Loucy (cell line): Measurements from ENCODE around the gene MINK1.
A peak's percentile ranks its signal among the peaks of the same experiment; 100 is the strongest.

Experiments used
- H2AFZ ChIP-seq: fragments of 200-600 bp; sonication (generic); 2 replicates; pipeline ENCODE4 v1.6.0; 2016; ENCODE audit warnings: antibody characterized with exemption, mild to moderate bottlenecking, low read length, moderate library complexity
- H3F3A ChIP-seq: fragments of 200-600 bp; 2 replicates; pipeline ENCODE4 v1.6.0; 2016; ENCODE audit warnings: antibody characterized with exemption, low read depth, mild to moderate bottlenecking
- H3K27me3 ChIP-seq: fragments of 200-600 bp; sonication (generic); 2 replicates; pipeline ENCODE4 v1.6.1; 2014; ENCODE audit warnings: low read length, mild to moderate bottlenecking; ENCODE audit not compliant: insufficient read depth, poor library complexity, severe bottlenecking
- H3K36me3 ChIP-seq: fragments of 200-600 bp; sonication (generic); 2 replicates; pipeline ENCODE4 v1.6.1; 2016; ENCODE audit warnings: low read length; ENCODE audit not compliant: insufficient read depth
- H3K4me1 ChIP-seq: fragments of 200-600 bp; sonication (generic); 2 replicates; pipeline ENCODE4 v1.5.1; 2014; ENCODE audit warnings: low read length, mild to moderate bottlenecking; ENCODE audit not compliant: insufficient read depth, poor library complexity, severe bottlenecking
- H3K4me2 ChIP-seq: fragments of 200-600 bp; sonication (generic); 2 replicates; pipeline ENCODE4 v1.6.0; 2014; ENCODE audit warnings: antibody characterized with exemption, low read length, low read depth, mild to moderate bottlenecking; ENCODE audit not compliant: poor library complexity, severe bottlenecking
- H3K4me3 ChIP-seq: fragments of 200-600 bp; sonication (generic); 2 replicates; pipeline ENCODE4 v1.5.1; 2014; ENCODE audit warnings: low read length, mild to moderate bottlenecking, mixed read lengths; ENCODE audit not compliant: poor library complexity, severe bottlenecking
- H3K79me2 ChIP-seq: fragments of 200-600 bp; sonication (generic); 2 replicates; pipeline ENCODE4 v1.6.1; 2014; ENCODE audit warnings: low read length; ENCODE audit not compliant: insufficient read depth
- H3K9ac ChIP-seq: fragments of 200-600 bp; sonication (generic); 2 replicates; pipeline ENCODE4 v1.6.0; 2014; ENCODE audit warnings: mild to moderate bottlenecking, low read depth, low read length, moderate library complexity; ENCODE audit not compliant: poor library complexity, severe bottlenecking
- H3K9me2 ChIP-seq: fragments of 200-600 bp; sonication (generic); replicated peaks from 2 replicates; pipeline ENCODE4 v1.6.1; 2016; ENCODE audit warnings: low read depth, low read length, mixed read lengths
- H3K9me3 ChIP-seq: fragments of 200-600 bp; sonication (generic); 2 replicates; pipeline ENCODE4 v1.6.1; 2014; ENCODE audit warnings: mild to moderate bottlenecking, antibody characterized with exemption, low read length, low read depth; ENCODE audit not compliant: insufficient read depth
- H4K20me1 ChIP-seq: fragments of 200-600 bp; sonication (generic); 2 replicates; pipeline ENCODE4 v1.6.0; 2014; ENCODE audit warnings: antibody characterized with exemption, low read length, mild to moderate bottlenecking; ENCODE audit not compliant: insufficient read depth, poor library complexity, severe bottlenecking
- EZH2phosphoT487 ChIP-seq: fragments of 200-600 bp; IDR thresholded peaks from 2 replicates; pipeline ENCODE4 v1.6.1; 2018; ENCODE audit warnings: antibody characterized with exemption, mild to moderate bottlenecking, moderate library complexity, borderline replicate concordance
- TF ChIP-seq, protein P1 (sequence below): fragments of 200-600 bp; sonication (generic); conservative IDR thresholded peaks from 2 replicates; pipeline ENCODE4 v1.5.1; 2014; ENCODE audit warnings: mild to moderate bottlenecking, antibody characterized with exemption, low read length

The MINK1 gene

DNA sequence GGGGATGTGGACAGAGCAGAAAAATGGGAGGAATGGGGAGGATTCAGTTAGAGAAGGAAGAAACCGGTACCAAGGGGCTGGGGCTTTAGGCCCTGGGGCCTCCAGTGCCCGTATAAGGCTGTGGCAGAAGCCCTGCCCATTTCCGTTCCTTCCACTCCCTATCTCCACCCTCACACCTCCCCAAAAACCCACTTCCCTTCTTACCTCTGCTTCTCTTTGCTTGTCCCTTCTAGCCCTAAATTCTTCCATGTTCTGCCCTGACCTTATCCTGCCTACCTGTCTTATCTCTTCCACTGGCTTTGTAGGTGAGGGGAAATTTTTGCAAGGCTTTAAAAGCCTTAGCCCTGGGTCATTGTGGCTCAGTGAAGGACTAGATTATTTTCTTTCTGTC, 111.0 kb downstream of the MINK1 start:
- Histone ChIP-seq H2AFZ (no peak overlapping the region), H3K9me2 (no peaks in the 10 kb centered on the region), H3K4me1 (peaks cover 52% of the 10 kb centered on the region), H4K20me1 (peaks cover 76% of the 10 kb centered on the region), H3K9me3 (no peaks in the 10 kb centered on the region), H3K9ac (peak overlapping the region; percentile 99), H3F3A (peaks cover 45% of the 10 kb centered on the region), H3K36me3 (peaks cover 47% of the 10 kb centered on the region), H3K4me3 (peak overlapping the region; percentile 90), H3K4me2 (peak overlapping the region; percentile 96), H3K79me2 (peaks cover 84% of the 10 kb centered on the region), H3K27me3 (peaks cover 14% of the 10 kb centered on the region)
- TF ChIP-seq, protein P1, sequence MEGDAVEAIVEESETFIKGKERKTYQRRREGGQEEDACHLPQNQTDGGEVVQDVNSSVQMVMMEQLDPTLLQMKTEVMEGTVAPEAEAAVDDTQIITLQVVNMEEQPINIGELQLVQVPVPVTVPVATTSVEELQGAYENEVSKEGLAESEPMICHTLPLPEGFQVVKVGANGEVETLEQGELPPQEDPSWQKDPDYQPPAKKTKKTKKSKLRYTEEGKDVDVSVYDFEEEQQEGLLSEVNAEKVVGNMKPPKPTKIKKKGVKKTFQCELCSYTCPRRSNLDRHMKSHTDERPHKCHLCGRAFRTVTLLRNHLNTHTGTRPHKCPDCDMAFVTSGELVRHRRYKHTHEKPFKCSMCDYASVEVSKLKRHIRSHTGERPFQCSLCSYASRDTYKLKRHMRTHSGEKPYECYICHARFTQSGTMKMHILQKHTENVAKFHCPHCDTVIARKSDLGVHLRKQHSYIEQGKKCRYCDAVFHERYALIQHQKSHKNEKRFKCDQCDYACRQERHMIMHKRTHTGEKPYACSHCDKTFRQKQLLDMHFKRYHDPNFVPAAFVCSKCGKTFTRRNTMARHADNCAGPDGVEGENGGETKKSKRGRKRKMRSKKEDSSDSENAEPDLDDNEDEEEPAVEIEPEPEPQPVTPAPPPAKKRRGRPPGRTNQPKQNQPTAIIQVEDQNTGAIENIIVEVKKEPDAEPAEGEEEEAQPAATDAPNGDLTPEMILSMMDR, result no peak
- TF ChIP-seq EZH2phosphoT487, result no peak

DNA sequence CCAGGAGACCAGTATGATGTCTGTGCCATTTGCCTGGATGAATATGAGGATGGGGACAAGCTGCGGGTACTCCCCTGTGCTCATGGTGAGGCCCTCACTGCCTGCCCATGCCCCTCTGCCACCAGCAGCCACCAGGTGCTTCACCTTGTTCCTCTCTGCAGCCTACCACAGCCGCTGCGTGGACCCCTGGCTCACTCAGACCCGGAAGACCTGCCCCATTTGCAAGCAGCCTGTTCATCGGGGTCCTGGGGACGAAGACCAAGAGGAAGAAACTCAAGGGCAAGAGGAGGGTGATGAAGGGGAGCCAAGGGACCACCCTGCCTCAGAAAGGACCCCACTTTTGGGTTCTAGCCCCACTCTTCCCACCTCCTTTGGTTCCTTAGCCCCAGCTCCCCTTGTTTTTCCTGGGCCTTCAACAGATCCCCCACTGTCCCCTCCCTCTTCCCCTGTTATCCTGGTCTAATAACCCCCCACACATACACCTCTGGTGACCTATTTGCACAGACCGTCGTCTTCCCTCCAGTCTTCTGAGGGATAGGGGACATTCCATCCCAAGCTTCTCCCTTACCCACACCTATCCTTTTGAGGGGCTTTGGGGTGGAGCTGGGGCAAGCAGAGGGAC, 111.5 kb downstream of the MINK1 start:
- Histone ChIP-seq H3K4me2 (peak overlapping the region; percentile 96), H3K79me2 (peaks cover 80% of the 10 kb centered on the region), H3K9me2 (no peaks in the 10 kb centered on the region), H3K27me3 (peaks cover 14% of the 10 kb centered on the region), H4K20me1 (peaks cover 76% of the 10 kb centered on the region), H3K4me3 (peak overlapping the region; percentile 90), H3K36me3 (peaks cover 47% of the 10 kb centered on the region), H3K4me1 (peaks cover 52% of the 10 kb centered on the region), H3K9ac (peak overlapping the region; percentile 99), H3K9me3 (no peaks in the 10 kb centered on the region), H2AFZ (no peak overlapping the region), H3F3A (peaks cover 49% of the 10 kb centered on the region)
- TF ChIP-seq EZH2phosphoT487, result no peak

- Histone ChIP-seq H3K27me3 (peaks cover 14% of the 10 kb centered on the region), H3K4me2 (peak overlapping the region; percentile 96), H3K9me3 (no peaks in the 10 kb centered on the region), H2AFZ (no peak overlapping the region), H3K36me3 (peaks cover 47% of the 10 kb centered on the region), H3K9ac (peak overlapping the region; percentile 99), H4K20me1 (peaks cover 76% of the 10 kb centered on the region), H3K9me2 (no peaks in the 10 kb centered on the region), H3K4me3 (peak overlapping the region; percentile 90), H3K79me2 (peaks cover 83% of the 10 kb centered on the region), H3F3A (peaks cover 49% of the 10 kb centered on the region), H3K4me1 (peaks cover 55% of the 10 kb centered on the region)
- TF ChIP-seq, protein P1, result no peak
- TF ChIP-seq EZH2phosphoT487, result no peak
Observed at GRCh38 chr17:4945176-4945943, 112.2 kb downstream of the MINK1 start.
